ENCODE results near the gene NIM1K.
"Not testable (repeated sequence)": the region's sequence is repeated elsewhere in the genome, so short reads cannot be mapped to it uniquely, and the experiment has no call there.

Gene NIM1K

GRCh38 chr5:43256261-43256966 is 64.4 kb downstream of the NIM1K start:
- Mint-ChIP-seq H3K4me3 (no peak overlapping the region), H3K9me3 (no peaks in the 10 kb centered on the region), H3K27me3 (peaks cover 4% of the 10 kb centered on the region), H3K4me1 (ENCODE audit: low read depth) (no peaks in the 10 kb centered on the region), H3K27ac (no peak overlapping the region), H3K36me3 (ENCODE audit: low read depth) (no peaks in the 10 kb centered on the region)
- intact Hi-C loops (cut with micrococcal nuclease), result no loop called here

GRCh38 chr5:43258116-43258515 is 66.1 kb downstream of the NIM1K start:
- no peaks in the 10 kb centered on the region for H3K9me3 Mint-ChIP-seq
- H3K27ac Mint-ChIP-seq, result no peak overlapping the region
- peaks cover 6% of the 10 kb centered on the region for H3K27me3 Mint-ChIP-seq
- H3K4me1 Mint-ChIP-seq (ENCODE audit: low read depth), result no peaks in the 10 kb centered on the region
- H3K4me3 Mint-ChIP-seq, result no peak overlapping the region
- intact Hi-C loops (cut with micrococcal nuclease), result no loop called here
- no peaks in the 10 kb centered on the region for H3K36me3 Mint-ChIP-seq (ENCODE audit: low read depth)

GRCh38 chr5:43262269-43262668 is 70.2 kb downstream of the NIM1K start:
- H3K9me3 Mint-ChIP-seq; intact Hi-C loops (cut with micrococcal nuclease); H3K36me3 Mint-ChIP-seq (ENCODE audit: low read depth); H3K27ac Mint-ChIP-seq; H3K4me1 Mint-ChIP-seq (ENCODE audit: low read depth); H3K4me3 Mint-ChIP-seq; H3K27me3 Mint-ChIP-seq: not testable (repeated sequence)

- no peak overlapping the region for H3K4me3 Mint-ChIP-seq
- H3K4me1 Mint-ChIP-seq (ENCODE audit: low read depth), result peaks cover 12% of the 10 kb centered on the region
- peaks cover 7% of the 10 kb centered on the region for H3K27me3 Mint-ChIP-seq
- intact Hi-C loops (cut with micrococcal nuclease), result no loop called here
- H3K9me3 Mint-ChIP-seq, result peaks cover 5% of the 10 kb centered on the region
- no peak overlapping the region for H3K27ac Mint-ChIP-seq
- no peaks in the 10 kb centered on the region for H3K36me3 Mint-ChIP-seq (ENCODE audit: low read depth)
Measured at GRCh38 chr5:43268188-43268820, 76.3 kb downstream of the NIM1K start.

- Mint-ChIP-seq H3K4me1 (ENCODE audit: low read depth) (peaks cover 12% of the 10 kb centered on the region), H3K4me3 (no peak overlapping the region), H3K9me3 (no peaks in the 10 kb centered on the region), H3K27ac (no peak overlapping the region), H3K36me3 (ENCODE audit: low read depth) (no peaks in the 10 kb centered on the region), H3K27me3 (peaks cover 2% of the 10 kb centered on the region)
- intact Hi-C loops (cut with micrococcal nuclease), result no loop called here
Measured at GRCh38 chr5:43270645-43271044, 78.6 kb downstream of the NIM1K start.

GRCh38 chr5:43273552-43273951 is 81.5 kb downstream of the NIM1K start:
- Mint-ChIP-seq H3K27me3 (peaks cover 2% of the 10 kb centered on the region), H3K4me1 (ENCODE audit: low read depth) (peaks cover 12% of the 10 kb centered on the region), H3K36me3 (ENCODE audit: low read depth) (no peaks in the 10 kb centered on the region), H3K27ac (no peak overlapping the region), H3K4me3 (no peak overlapping the region), H3K9me3 (no peaks in the 10 kb centered on the region)
- intact Hi-C loops (cut with micrococcal nuclease), result no loop called here

- Mint-ChIP-seq H3K27me3 (peaks cover 2% of the 10 kb centered on the region), H3K36me3 (ENCODE audit: low read depth) (no peaks in the 10 kb centered on the region), H3K9me3 (no peaks in the 10 kb centered on the region), H3K4me3 (no peak overlapping the region), H3K4me1 (ENCODE audit: low read depth) (peaks cover 12% of the 10 kb centered on the region), H3K27ac (no peak overlapping the region)
- intact Hi-C loops (cut with micrococcal nuclease), result no loop called here
Measured at GRCh38 chr5:43274435-43275114, 82.5 kb downstream of the NIM1K start.

- intact Hi-C loops (cut with micrococcal nuclease), result no loop called here
- no peak overlapping the region for H3K4me3 Mint-ChIP-seq
- H3K9me3 Mint-ChIP-seq, result no peaks in the 10 kb centered on the region
- H3K27me3 Mint-ChIP-seq, result peaks cover 2% of the 10 kb centered on the region
- no peaks in the 10 kb centered on the region for H3K36me3 Mint-ChIP-seq (ENCODE audit: low read depth)
- no peak overlapping the region for H3K27ac Mint-ChIP-seq
- H3K4me1 Mint-ChIP-seq (ENCODE audit: low read depth), result peaks cover 7% of the 10 kb centered on the region
Measured at GRCh38 chr5:43275391-43275790, 83.4 kb downstream of the NIM1K start.

GRCh38 chr5:43279548-43280274 is 87.7 kb downstream of the NIM1K start:
- H3K36me3 Mint-ChIP-seq (ENCODE audit: low read depth), result no peaks in the 10 kb centered on the region
- H3K4me1 Mint-ChIP-seq (ENCODE audit: low read depth), result no peaks in the 10 kb centered on the region
- no peak overlapping the region for H3K4me3 Mint-ChIP-seq
- H3K9me3 Mint-ChIP-seq, result no peaks in the 10 kb centered on the region
- intact Hi-C loops (cut with micrococcal nuclease), result no loop called here
- H3K27ac Mint-ChIP-seq, result no peak overlapping the region
- H3K27me3 Mint-ChIP-seq, result no peaks in the 10 kb centered on the region

- no peaks in the 10 kb centered on the region for H3K4me1 Mint-ChIP-seq (ENCODE audit: low read depth)
- no peak overlapping the region for H3K4me3 Mint-ChIP-seq
- peaks cover 19% of the 10 kb centered on the region for H3K36me3 Mint-ChIP-seq (ENCODE audit: low read depth)
- no peaks in the 10 kb centered on the region for H3K9me3 Mint-ChIP-seq
- no peaks in the 10 kb centered on the region for H3K27me3 Mint-ChIP-seq
- intact Hi-C loops (cut with micrococcal nuclease), result no loop called here
- no peak overlapping the region for H3K27ac Mint-ChIP-seq
Measured at GRCh38 chr5:43281840-43282658, 90.0 kb downstream of the NIM1K start.

GRCh38 chr5:43286623-43287022 is 94.6 kb downstream of the NIM1K start:
- Mint-ChIP-seq H3K27ac (no peak overlapping the region), H3K4me3 (no peak overlapping the region), H3K4me1 (ENCODE audit: low read depth) (no peaks in the 10 kb centered on the region), H3K9me3 (no peaks in the 10 kb centered on the region), H3K27me3 (no peaks in the 10 kb centered on the region), H3K36me3 (ENCODE audit: low read depth) (peaks cover 61% of the 10 kb centered on the region)
- intact Hi-C loops (cut with micrococcal nuclease), result no loop called here

- H3K27ac Mint-ChIP-seq, result no peak overlapping the region
- intact Hi-C loops (cut with micrococcal nuclease), result no loop called here
- H3K4me3 Mint-ChIP-seq, result no peak overlapping the region
- no peaks in the 10 kb centered on the region for H3K4me1 Mint-ChIP-seq (ENCODE audit: low read depth)
- no peaks in the 10 kb centered on the region for H3K27me3 Mint-ChIP-seq
- no peaks in the 10 kb centered on the region for H3K9me3 Mint-ChIP-seq
- H3K36me3 Mint-ChIP-seq (ENCODE audit: low read depth), result peaks cover 70% of the 10 kb centered on the region
Measured at GRCh38 chr5:43287493-43287892, 95.5 kb downstream of the NIM1K start.

GRCh38 chr5:43288269-43288831 is 96.3 kb downstream of the NIM1K start:
- intact Hi-C loops (cut with micrococcal nuclease), result no loop called here
- Mint-ChIP-seq H3K4me3 (no peak overlapping the region), H3K27me3 (no peaks in the 10 kb centered on the region), H3K4me1 (ENCODE audit: low read depth) (no peaks in the 10 kb centered on the region), H3K27ac (no peak overlapping the region), H3K36me3 (ENCODE audit: low read depth) (peaks cover 77% of the 10 kb centered on the region), H3K9me3 (no peaks in the 10 kb centered on the region)
